Cardiac fibroblast (primary cell): ENCODE results near the gene ZNF48.

Experiments
- DNase-seq, 2 donors: peaks; one replicate each; pipeline versions ENCODE4 v3.0.0 to v3.0.0-alpha.2; 2010; ENCODE audit warnings: low read depth in 2 of 2
- H3K4me3 ChIP-seq, 2 donors: replicated peaks in 1 of 2; 1 replicate in 1 of 2; 2 replicates in 1 of 2; pipeline ENCODE4 v1.5.1; 2011; ENCODE audit warnings: low read depth in 2 of 2, low read length in 2 of 2, mild to moderate bottlenecking in 2 of 2, moderate library complexity in 1 of 2
- CTCF ChIP-seq: IDR thresholded peaks from one replicate; pipeline ENCODE4 v1.5.1; 2011; ENCODE audit warnings: low read depth, mild to moderate bottlenecking, low read length, inconsistent platforms

ZNF48 gene

DNA sequence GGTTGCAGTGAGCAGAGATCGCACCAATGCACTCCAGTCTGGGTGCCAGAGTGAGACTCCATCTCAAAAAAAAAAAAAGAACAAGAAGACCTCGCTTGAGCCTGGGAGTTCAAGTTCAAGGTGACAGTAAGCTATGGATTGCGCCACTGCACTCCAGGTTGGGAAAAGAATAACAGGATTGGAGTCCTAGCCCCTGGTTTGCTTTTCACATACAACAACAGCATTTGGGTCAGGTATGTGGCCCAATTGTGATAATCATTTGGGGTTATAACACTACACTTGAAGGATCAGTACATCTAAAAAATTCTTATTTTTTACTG lies 53.9 kb downstream of the ZNF48 start:
- H3K4me3 ChIP-seq, result no peak overlapping the region
- no peak for DNase-seq
- no peak for TF ChIP-seq CTCF
